Activated B cell treated with CpG ODN at 0.5 μM for 24 hours (primary cell): ENCODE data around the gene GPR146. TPM values are rescaled to one million over a fixed set of nuclear protein-coding genes. Genes with fewer than 3 reads are reported as not detected.
A peak's percentile ranks its signal among the peaks of the same experiment; 100 is the strongest.

ENCODE experiments used
- ATAC-seq: fragments of 200-7000 bp; cut with Tn5 transposase; one replicate; pipeline ENCODE4 v1.10.0; 2021; ENCODE audit warnings: low read depth, mild to moderate bottlenecking, moderate library complexity
- CTCF ChIA-PET: fragments of 350-600 bp; sonication (Branson Sonifier 250); formaldehyde crosslinking; loops from one replicate; lab custom pipeline; 2021; ENCODE audit warnings: antibody characterized with exemption; lab: Charles Lee
- POLR2A ChIA-PET: fragments of 350-600 bp; sonication (Branson Sonifier 250); formaldehyde crosslinking; loops from one replicate; lab custom pipeline; 2021; ENCODE audit warnings: antibody characterized with exemption; lab: Charles Lee
- DNase-seq: peaks from one replicate; pipeline ENCODE4 v3.0.0; 2022
- H3K27ac Mint-ChIP-seq: one replicate; pipeline ENCODE4 v1.8.0; 2020; ENCODE audit warnings: mixed read lengths
- H3K27me3 Mint-ChIP-seq: one replicate; pipeline ENCODE4 v1.8.0; 2021; ENCODE audit warnings: mixed read lengths
- H3K36me3 Mint-ChIP-seq: one replicate; pipeline ENCODE4 v1.8.0; 2021; ENCODE audit warnings: low read depth, mixed read lengths
- H3K4me1 Mint-ChIP-seq: one replicate; pipeline ENCODE4 v1.8.0; 2021; ENCODE audit warnings: mixed read lengths
- H3K4me3 Mint-ChIP-seq: one replicate; pipeline ENCODE4 v1.8.0; 2020; ENCODE audit warnings: mild to moderate bottlenecking, mixed read lengths
- H3K9me3 Mint-ChIP-seq: one replicate; pipeline ENCODE4 v1.8.0; 2020; ENCODE audit warnings: mixed read lengths
- CTCF ChIP-seq: fragments of 200-600 bp; IDR thresholded peaks from one replicate; pipeline ENCODE4 v1.8.0; 2022; ENCODE audit warnings: antibody characterized with exemption, mild to moderate bottlenecking
- intact Hi-C: fragments of 100-400 bp; cut with micrococcal nuclease; formaldehyde crosslinking; loops from one replicate; pipeline ENCODE4 v1.15.1; 2024
- total RNA-seq: library from RNA; stranded (reverse); gene quantifications from 2 replicates; pipeline ENCODE4 v1.2.3, GENCODE V29; 2022

Gene GPR146
- total RNA-seq, 1 donor from 2014 or later: 6.9 TPM

DNA sequence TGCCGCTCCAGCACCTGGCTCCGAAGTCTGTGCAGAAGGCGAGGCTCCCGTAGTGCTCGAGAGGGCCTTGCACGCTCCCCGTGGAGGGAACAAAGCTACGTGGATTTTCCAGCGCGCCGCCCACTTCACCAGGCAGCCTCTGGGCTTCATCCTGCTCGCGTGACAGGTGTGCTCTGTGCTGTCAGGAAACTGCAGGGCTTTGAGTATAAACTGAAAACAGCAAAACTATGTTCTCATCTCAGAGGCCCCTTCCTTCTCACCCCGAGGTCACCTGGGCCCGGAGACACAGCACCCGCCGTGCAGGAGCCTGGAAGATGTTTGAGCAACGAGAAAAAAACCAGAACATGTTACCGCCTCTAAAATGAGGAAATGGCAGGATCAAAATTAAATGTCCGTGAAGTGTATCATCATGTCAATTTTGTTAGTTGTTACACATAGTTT is 17.6 kb upstream of the GPR146 start:
- no peaks in the 10 kb centered on the region for H3K27me3 Mint-ChIP-seq
- CTCF ChIA-PET: interaction anchor here (1.7 to 5.7 kb wide), 3 partner anchors 34 to 59 kb away, joined by 5 to 31 read pairs (median 6); no protein-coding TSS in a partner anchor
- H3K9me3 Mint-ChIP-seq: no peaks in the 10 kb centered on the region
- DNase-seq (no peak), ATAC-seq (no peak)
- H3K27ac Mint-ChIP-seq: peak overlapping the region; percentile 70
- H3K4me1 Mint-ChIP-seq: peaks cover 72% of the 10 kb centered on the region
- intact Hi-C loops: loop anchor here (5.0 to 10.0 kb wide), 3 partner anchors 34 to 1288 kb away; partner anchors contain the start of gene SNX8
- peak overlapping the region; percentile 91 for H3K4me3 Mint-ChIP-seq
- H3K36me3 Mint-ChIP-seq: peaks cover 33% of the 10 kb centered on the region
- TF ChIP-seq CTCF: no peak
- POLR2A ChIA-PET: interaction anchor here (0.8 to 7.7 kb wide), 8 partner anchors 8 to 52 kb away, joined by 3 to 148 read pairs (median 6); partner anchors contain the start of genes COX19 and GPR146

DNA sequence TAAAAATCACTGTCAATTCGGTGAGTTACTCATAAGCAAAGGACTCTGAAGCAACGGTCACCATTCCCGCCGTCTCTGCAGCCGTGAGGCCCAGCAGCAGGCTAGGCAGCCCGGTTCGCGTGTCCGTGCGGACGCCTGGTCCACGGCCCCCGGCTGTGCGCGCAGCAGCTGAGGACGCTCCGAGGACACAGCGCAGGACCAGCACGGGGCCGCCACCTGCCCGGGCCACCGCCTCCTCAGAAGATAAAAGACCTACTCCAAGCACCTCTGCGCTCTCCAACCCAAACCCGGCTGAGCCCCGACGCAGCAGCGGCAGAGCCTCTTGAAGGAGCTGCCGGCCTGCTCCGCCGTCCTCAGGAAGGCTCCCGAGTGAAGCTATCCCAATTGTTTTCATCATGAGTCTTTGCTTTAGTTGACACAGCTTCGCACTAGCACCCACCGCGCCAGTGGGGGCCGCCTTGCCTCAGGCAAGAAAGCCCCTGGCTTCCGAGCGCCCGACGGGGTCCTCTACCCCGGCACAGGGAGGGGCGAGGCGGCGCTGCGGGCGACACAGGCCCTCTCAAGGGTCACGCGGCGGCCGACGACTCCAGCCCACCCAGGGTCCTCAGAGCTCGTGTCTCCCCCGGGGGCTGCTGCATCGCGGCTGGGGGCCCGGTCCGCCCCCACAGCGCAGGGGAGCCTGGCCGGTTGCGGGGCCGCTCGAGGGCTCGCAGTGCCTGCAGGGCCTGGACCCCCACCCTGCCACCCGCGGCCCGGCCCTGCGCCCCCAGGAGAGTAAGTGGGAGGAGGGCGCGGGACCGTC is 16.9 kb upstream of the GPR146 start:
- H3K27ac Mint-ChIP-seq: peak overlapping the region; percentile 78
- H3K4me3 Mint-ChIP-seq: peak overlapping the region; percentile 91
- no peak for TF ChIP-seq CTCF
- DNase-seq (peak; percentile 45), ATAC-seq (no peak)
- intact Hi-C loops: loop anchor here (5.0 to 10.0 kb wide), 3 partner anchors 35 to 1287 kb away; partner anchors contain the start of gene SNX8
- H3K9me3 Mint-ChIP-seq: no peaks in the 10 kb centered on the region
- no peaks in the 10 kb centered on the region for H3K27me3 Mint-ChIP-seq
- POLR2A ChIA-PET: interaction anchor here (0.7 to 7.7 kb wide), 9 partner anchors 9 to 52 kb away, joined by 3 to 148 read pairs (median 4); partner anchors contain the start of genes COX19 and GPR146
- peaks cover 69% of the 10 kb centered on the region for H3K4me1 Mint-ChIP-seq
- CTCF ChIA-PET: interaction anchor here (1.7 to 5.7 kb wide), 3 partner anchors 34 to 58 kb away, joined by 5 to 31 read pairs (median 6); no protein-coding TSS in a partner anchor
- H3K36me3 Mint-ChIP-seq: peaks cover 30% of the 10 kb centered on the region

GRCh38 chr7:1028044-1028770 is 16.1 kb upstream of the GPR146 start:
- Mint-ChIP-seq H3K27me3 (no peaks in the 10 kb centered on the region), H3K36me3 (peaks cover 26% of the 10 kb centered on the region), H3K9me3 (no peaks in the 10 kb centered on the region), H3K27ac (no peak overlapping the region), H3K4me3 (peak overlapping the region; percentile 91), H3K4me1 (peaks cover 61% of the 10 kb centered on the region)
- ChIA-PET POLR2A (interaction anchor here (0.7 to 7.7 kb wide), 9 partner anchors 9 to 53 kb away, joined by 3 to 148 read pairs (median 4); partner anchors contain the start of genes COX19 and GPR146), CTCF (interaction anchor here (1.7 to 5.7 kb wide), 3 partner anchors 35 to 57 kb away, joined by 5 to 31 read pairs (median 6); no protein-coding TSS in a partner anchor)
- DNase-seq (peak; percentile 85), ATAC-seq (peak; percentile 38)
- no peak for TF ChIP-seq CTCF
- intact Hi-C loops: loop anchor here (5.0 to 10.0 kb wide), 3 partner anchors 36 to 1287 kb away; partner anchors contain the start of gene SNX8

- H3K9me3 Mint-ChIP-seq: no peaks in the 10 kb centered on the region
- H3K4me3 Mint-ChIP-seq: peak overlapping the region; percentile 77
- peak overlapping the region; percentile 71 for H3K27ac Mint-ChIP-seq
- ATAC-seq: peak; percentile 27
- H3K36me3 Mint-ChIP-seq: peaks cover 26% of the 10 kb centered on the region
- intact Hi-C loops: loop anchor here (5.0 to 10.0 kb wide), 3 partner anchors 37 to 1286 kb away; partner anchors contain the start of gene SNX8
- no peak for TF ChIP-seq CTCF
- H3K27me3 Mint-ChIP-seq: no peaks in the 10 kb centered on the region
- DNase-seq: peak; percentile 50
- ChIA-PET POLR2A (interaction anchor here (0.9 to 7.7 kb wide), 4 partner anchors 10 to 35 kb away, joined by 3 to 148 read pairs (median 20); partner anchors contain the start of gene GPR146), CTCF (interaction anchor here (2.0 kb wide), 1 partner anchor 37 kb away, joined by 6 read pairs; no protein-coding TSS in a partner anchor)
- peaks cover 53% of the 10 kb centered on the region for H3K4me1 Mint-ChIP-seq
Observed at GRCh38 chr7:1028775-1029636, 15.3 kb upstream of the GPR146 start.
